GM10266 (cell line): Measurements from ENCODE around the gene BRICD5.
"Not testable (repeated sequence)": the region's sequence is repeated elsewhere in the genome, so short reads cannot be mapped to it uniquely, and the experiment has no call there.

Experiments
- DNase-seq: peaks from one replicate; pipeline ENCODE4 v3.0.0; 2012; ENCODE audit errors: extremely low spot score
- TF ChIP-seq, protein P1 (sequence below): IDR thresholded peaks from 2 replicates; pipeline ENCODE4 v1.5.1; 2012; ENCODE audit warnings: mild to moderate bottlenecking, low read depth; ENCODE audit not compliant: control insufficient read depth, insufficient read depth; ENCODE audit errors: missing control alignments

Gene BRICD5

DNA sequence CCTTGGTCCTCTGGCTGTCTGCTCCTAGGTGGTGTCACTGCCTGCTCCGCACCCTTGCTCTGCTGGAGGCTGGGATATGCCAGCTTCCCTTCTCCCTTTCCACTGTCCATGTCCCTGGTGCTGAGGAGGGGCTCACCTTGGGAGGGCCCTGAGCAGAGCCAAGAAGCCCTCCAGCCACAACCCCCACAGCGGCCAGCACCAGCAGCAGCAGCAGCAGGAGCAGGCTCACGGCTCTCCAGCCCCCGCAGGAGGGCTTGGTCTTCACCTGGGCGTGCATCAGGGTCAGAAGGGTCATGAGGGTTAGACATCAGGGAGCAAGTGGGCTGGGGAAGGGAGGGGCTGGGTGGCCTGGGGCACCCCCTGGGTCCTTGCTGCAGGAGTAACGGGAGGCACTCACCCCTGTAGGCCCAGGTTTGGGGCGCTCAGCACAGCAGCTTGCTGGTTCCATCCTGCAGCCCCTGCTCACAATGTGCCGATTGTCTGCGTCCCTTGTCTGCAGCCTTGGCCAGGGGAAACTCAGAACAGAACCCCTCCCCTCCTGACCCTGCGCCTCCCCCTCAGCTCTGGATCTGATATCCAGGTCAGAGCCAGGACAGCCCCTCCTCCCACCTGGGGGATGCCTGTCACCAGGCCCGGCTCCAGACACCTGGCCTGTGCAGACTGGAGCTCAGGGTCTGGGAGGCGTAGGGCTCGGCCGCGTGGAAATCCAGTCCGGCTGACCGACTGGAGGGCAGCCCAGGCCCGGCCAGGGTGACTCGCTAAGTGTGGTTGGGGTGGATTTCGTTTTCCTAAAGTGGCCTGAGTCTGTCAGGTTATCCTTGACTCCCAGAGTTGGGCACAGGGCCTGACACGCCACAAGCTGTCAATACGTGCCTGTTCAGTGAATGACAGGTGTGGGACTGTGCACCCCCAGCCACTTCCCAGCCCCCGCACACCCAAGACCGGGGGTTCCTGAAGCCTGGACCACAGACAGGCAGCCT is at the start of gene BRICD5:
TSS of gene BRICD5 (minus strand) at position 478 of the 980 bp plus-strand sequence. CDS start at position 448, 30 bp downstream.
- TF ChIP-seq, protein P1, sequence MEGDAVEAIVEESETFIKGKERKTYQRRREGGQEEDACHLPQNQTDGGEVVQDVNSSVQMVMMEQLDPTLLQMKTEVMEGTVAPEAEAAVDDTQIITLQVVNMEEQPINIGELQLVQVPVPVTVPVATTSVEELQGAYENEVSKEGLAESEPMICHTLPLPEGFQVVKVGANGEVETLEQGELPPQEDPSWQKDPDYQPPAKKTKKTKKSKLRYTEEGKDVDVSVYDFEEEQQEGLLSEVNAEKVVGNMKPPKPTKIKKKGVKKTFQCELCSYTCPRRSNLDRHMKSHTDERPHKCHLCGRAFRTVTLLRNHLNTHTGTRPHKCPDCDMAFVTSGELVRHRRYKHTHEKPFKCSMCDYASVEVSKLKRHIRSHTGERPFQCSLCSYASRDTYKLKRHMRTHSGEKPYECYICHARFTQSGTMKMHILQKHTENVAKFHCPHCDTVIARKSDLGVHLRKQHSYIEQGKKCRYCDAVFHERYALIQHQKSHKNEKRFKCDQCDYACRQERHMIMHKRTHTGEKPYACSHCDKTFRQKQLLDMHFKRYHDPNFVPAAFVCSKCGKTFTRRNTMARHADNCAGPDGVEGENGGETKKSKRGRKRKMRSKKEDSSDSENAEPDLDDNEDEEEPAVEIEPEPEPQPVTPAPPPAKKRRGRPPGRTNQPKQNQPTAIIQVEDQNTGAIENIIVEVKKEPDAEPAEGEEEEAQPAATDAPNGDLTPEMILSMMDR, result no peak
- no peak for DNase-seq

DNA sequence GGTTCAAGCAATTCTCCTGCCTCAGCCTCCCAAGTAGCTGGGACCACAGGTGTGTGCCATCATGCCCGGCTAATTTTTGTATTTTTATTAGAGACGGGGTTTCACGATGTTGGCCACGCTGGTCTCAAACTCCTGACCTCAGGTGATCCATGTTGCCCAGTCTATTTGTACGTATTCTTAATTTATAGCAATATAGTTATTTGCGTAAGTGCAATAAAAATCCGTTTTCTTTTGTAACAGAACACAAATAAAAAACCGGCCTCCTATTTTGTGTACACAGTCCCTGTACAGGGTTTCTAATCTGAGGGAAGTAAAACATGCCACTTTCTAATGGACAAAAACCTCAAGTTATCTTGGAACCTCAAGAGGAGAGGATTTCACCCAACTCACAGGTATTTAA is 49.6 kb upstream of the BRICD5 start:
- TF ChIP-seq, protein P1, result no peak
- no peak for DNase-seq

DNA sequence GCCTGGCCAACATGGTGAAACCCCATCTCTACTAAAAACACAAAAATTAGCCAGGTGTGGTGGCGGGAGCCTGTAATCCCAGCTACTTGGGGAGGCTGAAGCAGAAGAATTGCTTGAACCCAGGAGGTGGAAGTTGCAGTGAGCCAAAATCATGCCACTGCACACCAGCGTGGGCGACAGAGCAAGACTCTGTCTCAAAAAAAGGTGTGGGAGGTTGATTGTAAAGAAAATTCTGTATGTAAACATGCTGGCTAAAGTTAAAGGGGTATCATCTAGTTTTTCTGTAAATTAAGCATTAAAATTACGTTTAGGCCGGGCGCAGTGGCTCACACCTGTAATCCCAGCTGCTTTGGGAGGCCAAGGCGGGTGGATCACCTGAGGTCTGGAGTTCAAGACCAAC is 47.9 kb upstream of the BRICD5 start:
- DNase-seq, result not testable (repeated sequence)

DNA sequence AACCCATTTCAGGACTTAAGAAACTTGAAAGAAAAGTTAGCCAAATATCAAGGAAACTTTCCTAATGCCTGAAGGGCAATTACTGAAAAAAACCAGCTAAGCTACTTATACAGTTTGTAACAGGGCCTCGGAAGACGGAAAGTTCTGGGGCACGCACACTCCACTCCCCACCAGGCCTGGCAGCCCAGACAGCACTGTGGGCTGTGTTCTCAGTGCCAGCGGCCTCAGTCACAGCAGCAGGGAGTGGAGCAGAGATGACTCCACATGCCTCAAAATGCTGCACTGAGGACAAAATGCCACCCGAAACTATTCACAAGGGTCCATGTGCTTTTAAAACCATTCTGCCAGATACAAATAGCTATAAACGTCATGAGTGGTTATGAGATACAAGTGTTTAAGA is 47.1 kb upstream of the BRICD5 start:
- TF ChIP-seq, protein P1, result no peak
- DNase-seq, result no peak

DNA sequence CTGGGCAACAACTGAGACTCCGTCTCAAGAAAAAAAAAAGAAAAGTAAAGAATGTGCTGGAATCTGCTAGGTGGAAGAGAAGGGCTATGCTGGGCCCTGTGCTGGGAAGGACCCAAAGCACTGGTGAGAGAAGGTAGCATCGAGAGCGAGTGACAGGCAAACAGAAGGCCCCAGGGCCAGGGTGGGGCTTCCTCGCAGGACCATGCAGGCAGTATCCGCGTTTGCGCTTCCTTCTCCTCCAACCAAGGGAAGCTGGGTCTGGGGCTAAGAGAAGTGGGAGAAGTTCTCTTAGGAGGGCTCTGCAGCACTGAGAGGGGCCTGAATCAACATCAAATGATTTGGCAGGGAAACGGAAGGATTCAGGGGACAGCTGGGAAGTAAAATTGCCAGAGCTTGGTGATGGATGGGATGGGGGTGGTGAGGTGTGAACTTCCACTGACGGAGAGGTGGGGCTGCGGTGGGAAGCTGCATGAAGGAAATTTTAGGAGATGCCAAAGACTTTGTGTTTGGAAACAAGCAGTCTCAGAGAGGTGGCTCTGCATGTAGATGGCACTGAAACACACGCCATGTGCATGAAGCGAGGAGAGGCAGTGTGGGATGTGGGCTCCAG is 46.0 kb upstream of the BRICD5 start:
- TF ChIP-seq, protein P1, result no peak
- DNase-seq, result no peak

DNA sequence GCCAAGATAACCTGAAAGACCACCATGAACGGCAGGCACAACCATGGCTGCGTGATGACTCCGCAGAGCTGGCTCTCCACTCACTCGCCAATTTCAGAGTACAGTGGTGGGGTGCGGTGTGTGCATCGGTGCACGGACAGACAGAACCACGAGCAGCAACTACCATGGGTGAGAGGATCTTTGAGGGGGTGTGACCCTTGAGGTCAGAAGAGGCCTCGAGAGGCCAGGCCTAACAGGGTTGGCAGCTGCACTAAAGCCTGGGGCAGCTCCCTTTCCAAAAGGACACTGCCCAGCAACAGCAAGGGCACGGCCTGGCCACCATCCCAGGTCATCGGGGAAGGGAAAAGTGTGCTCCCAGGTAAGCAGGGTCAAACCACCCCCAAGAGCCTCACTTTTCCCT is 42.6 kb upstream of the BRICD5 start:
- TF ChIP-seq, protein P1, result no peak

DNA sequence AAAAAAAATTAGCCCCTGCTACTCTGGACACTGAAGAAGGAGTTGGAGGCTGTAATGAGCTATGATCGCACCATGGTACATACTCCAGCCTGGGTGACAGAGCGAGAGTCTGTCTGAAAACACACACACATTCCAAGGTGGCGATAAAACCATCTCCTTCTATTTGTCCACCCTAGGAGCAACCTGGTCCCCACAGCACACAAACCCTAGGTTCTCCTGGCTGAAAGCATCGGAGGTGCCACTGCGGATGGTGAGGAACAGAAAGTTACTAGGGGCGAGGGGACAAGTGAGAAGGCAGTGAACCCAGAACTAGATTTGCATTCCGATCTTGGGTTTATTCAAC is 42.1 kb upstream of the BRICD5 start:
- TF ChIP-seq, protein P1, result no peak
- no peak for DNase-seq

More for the DNA sequence above, 42.6 kb upstream of the BRICD5 start:
- DNase-seq, result no peak
